Natural killer cell (primary cell): ENCODE data around the gene PRMT7. TPM values are rescaled to one million over a fixed set of nuclear protein-coding genes. Genes with fewer than 3 reads are reported as not detected.

Source experiments
- ATAC-seq, 3 donors: fragments of 150-1000 bp in 2 of 3; fragments of 200-7000 bp in 1 of 3; cut with Tn5 transposase; 1 replicate in 1 of 3; 2 replicates in 2 of 3; pipeline ENCODE4 v1.10.0; 2021; ENCODE audit warnings: mild to moderate bottlenecking in 2 of 3, moderate library complexity in 2 of 3
- DNase-seq, 2 donors: peaks; one replicate each; pipeline versions ENCODE4 v3.0.0 to v3.0.0-alpha.2; 2013 to 2021; ENCODE audit warnings: mixed read lengths in 1 of 2
- H3K27ac ChIP-seq: one replicate; pipeline ENCODE4 v1.5.1; 2013; ENCODE audit warnings: mild to moderate bottlenecking, low read length
- H3K27me3 ChIP-seq: one replicate; pipeline ENCODE4 v1.6.1; 2013; ENCODE audit warnings: low read length; ENCODE audit not compliant: control insufficient read depth, insufficient read depth
- H3K36me3 ChIP-seq: one replicate; pipeline ENCODE4 v1.6.1; 2013; ENCODE audit warnings: low read length; ENCODE audit not compliant: control insufficient read depth, insufficient read depth
- H3K4me1 ChIP-seq: one replicate; pipeline ENCODE4 v1.6.1; 2013; ENCODE audit warnings: low read length; ENCODE audit not compliant: control insufficient read depth, insufficient read depth
- H3K4me3 ChIP-seq: one replicate; pipeline ENCODE4 v1.5.1; 2013; ENCODE audit warnings: low read length
- H3K9me3 ChIP-seq: one replicate; pipeline ENCODE4 v1.6.1; 2013; ENCODE audit warnings: low read length; ENCODE audit not compliant: control insufficient read depth, insufficient read depth
- H3K27ac Mint-ChIP-seq, 2 donors: one replicate each; pipeline ENCODE4 v1.8.0; 2022; ENCODE audit warnings: mild to moderate bottlenecking in 2 of 2, mixed read lengths in 2 of 2, moderate library complexity in 1 of 2
- H3K27me3 Mint-ChIP-seq, 2 donors: one replicate each; pipeline ENCODE4 v1.8.0; 2022; ENCODE audit warnings: low read depth in 2 of 2, mixed read lengths in 2 of 2
- H3K36me3 Mint-ChIP-seq: one replicate; pipeline ENCODE4 v1.8.0; 2022; ENCODE audit warnings: mixed read lengths
- H3K4me1 Mint-ChIP-seq, 2 donors: one replicate each; pipeline ENCODE4 v1.8.0; 2022; ENCODE audit warnings: mixed read lengths in 2 of 2
- H3K4me3 Mint-ChIP-seq: one replicate; pipeline ENCODE4 v1.8.0; 2022; ENCODE audit warnings: mild to moderate bottlenecking, moderate library complexity, mixed read lengths
- H3K9me3 Mint-ChIP-seq, 2 donors: one replicate each; pipeline ENCODE4 v1.8.0; 2022; ENCODE audit warnings: mixed read lengths in 2 of 2
- WGBS: methylation state at CpG from one replicate; pipeline ENCODE4 v1.1.7; 2013; ENCODE audit warnings: missing lambda C conversion rate; ENCODE audit not compliant: insufficient coverage; 5-methylcytosine and 5-hydroxymethylcytosine counted together
- intact Hi-C: fragments of 100-400 bp; cut with micrococcal nuclease; formaldehyde crosslinking; loops from one replicate; pipeline ENCODE4 v1.14.2; 2022
- total RNA-seq, 4 donors: library from RNA; stranded (reverse); fragments of 120-200 nt in 1 of 4; gene quantifications; one replicate each; pipeline versions ENCODE4 v1.2.3 to v1.2.4, GENCODE V29; 2013 to 2022
- TF ChIP-seq, protein P1 (sequence below): fragments of 200-600 bp; IDR thresholded peaks from one replicate; pipeline ENCODE4 v1.8.0; 2022; ENCODE audit warnings: antibody characterized with exemption

The PRMT7 gene
- total RNA-seq, 3 donors from 2014 or later (not counting 1 experiment from before 2014, with no cell fraction given): 60.7 to 84.7 (median 68.2) TPM

DNA sequence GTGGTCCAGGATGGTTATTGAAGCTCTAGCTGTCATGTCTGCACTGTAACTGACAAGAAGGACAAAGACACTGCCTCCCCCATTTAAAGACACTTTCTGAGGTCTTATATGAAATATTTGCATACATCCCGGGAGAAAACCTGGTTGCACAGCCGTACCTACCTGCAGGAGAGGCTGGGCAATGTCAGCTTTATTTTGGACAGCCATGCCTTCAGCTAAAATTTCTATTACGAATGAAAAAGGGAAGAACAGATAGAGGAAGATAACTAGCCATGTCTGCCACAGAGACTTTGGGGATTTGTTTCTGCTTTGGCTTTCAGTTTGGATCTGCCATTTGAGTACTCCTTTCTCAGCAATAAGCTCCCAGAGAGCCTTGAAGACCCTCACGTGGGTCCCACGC, 27.5 kb upstream of the PRMT7 start:
- no peaks in the 10 kb centered on the region for H3K9me3 Mint-ChIP-seq
- H3K9me3 ChIP-seq: no peaks in the 10 kb centered on the region
- no peak for DNase-seq
- peaks cover 18% of the 10 kb centered on the region for H3K36me3 ChIP-seq
- no peak overlapping the region for H3K4me3 ChIP-seq
- WGBS: 49% methylated on average over 5 of the region's 5 CpGs
- TF ChIP-seq, protein P1, sequence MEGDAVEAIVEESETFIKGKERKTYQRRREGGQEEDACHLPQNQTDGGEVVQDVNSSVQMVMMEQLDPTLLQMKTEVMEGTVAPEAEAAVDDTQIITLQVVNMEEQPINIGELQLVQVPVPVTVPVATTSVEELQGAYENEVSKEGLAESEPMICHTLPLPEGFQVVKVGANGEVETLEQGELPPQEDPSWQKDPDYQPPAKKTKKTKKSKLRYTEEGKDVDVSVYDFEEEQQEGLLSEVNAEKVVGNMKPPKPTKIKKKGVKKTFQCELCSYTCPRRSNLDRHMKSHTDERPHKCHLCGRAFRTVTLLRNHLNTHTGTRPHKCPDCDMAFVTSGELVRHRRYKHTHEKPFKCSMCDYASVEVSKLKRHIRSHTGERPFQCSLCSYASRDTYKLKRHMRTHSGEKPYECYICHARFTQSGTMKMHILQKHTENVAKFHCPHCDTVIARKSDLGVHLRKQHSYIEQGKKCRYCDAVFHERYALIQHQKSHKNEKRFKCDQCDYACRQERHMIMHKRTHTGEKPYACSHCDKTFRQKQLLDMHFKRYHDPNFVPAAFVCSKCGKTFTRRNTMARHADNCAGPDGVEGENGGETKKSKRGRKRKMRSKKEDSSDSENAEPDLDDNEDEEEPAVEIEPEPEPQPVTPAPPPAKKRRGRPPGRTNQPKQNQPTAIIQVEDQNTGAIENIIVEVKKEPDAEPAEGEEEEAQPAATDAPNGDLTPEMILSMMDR: no peak
- peaks cover 62 to 75% of the 10 kb centered on the region in 2 donors for H3K4me1 Mint-ChIP-seq
- ATAC-seq: no peak
- no peaks in the 10 kb centered on the region for H3K27me3 ChIP-seq
- H3K4me1 ChIP-seq: peaks cover 63% of the 10 kb centered on the region
- H3K27me3 Mint-ChIP-seq: no peaks in the 10 kb centered on the region
- intact Hi-C loops: no loop called here
- H3K27ac Mint-ChIP-seq: peak overlapping the region; percentile 77 to 88
- H3K27ac ChIP-seq: peak overlapping the region; percentile 70
- H3K36me3 Mint-ChIP-seq: no peaks in the 10 kb centered on the region
- peak overlapping the region; percentile 71 for H3K4me3 Mint-ChIP-seq

DNA sequence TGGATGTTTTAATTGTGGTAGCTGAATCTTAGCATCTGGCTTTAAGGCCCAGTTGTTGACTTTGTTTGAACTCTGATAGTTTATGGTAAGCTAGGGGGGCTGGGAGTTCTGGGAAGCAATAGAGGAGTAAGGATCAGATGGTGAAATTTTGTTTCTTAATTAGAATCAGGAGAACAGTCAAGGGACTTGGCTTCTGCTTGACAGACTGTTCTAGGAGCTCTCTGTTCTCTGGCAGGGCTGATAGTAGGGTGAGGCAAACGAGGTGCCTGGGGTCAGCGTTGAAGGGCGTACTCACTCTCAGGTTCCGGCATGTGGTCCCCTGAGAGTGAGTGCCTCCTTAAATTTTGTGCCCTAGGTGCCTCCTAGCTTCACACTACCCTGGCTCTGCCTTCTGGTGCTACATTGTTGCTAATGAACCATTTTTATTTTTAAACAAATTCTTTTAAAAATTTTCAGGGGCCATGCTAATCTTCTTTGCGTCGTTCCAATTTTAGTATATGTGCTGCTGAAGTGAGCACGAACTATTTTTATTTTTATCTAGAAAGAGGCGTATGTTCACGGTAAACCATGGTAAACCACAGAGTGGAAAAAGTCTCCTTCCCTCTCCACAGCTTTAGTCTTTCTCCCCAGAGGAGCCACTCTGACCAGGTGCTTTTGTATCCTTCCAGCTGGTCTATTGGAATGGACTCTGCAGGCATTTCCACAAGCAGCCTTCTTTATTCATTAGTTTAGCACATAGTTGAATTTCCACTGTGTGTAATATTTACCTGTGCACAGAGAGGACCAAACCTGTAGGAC, 26.8 kb upstream of the PRMT7 start:
- no peaks in the 10 kb centered on the region for H3K9me3 ChIP-seq
- H3K27me3 ChIP-seq: no peaks in the 10 kb centered on the region
- ATAC-seq: peak; percentile 56 to 77 (median 70)
- Mint-ChIP-seq H3K4me3 (peak overlapping the region; percentile 71), H3K36me3 (no peaks in the 10 kb centered on the region), H3K4me1 (peaks cover 62 to 75% of the 10 kb centered on the region in 2 donors), H3K27me3 (no peaks in the 10 kb centered on the region), H3K9me3 (no peaks in the 10 kb centered on the region), H3K27ac (peak overlapping the region; percentile 77 to 88)
- H3K4me3 ChIP-seq: no peak overlapping the region
- peak overlapping the region; percentile 70 for H3K27ac ChIP-seq
- DNase-seq: peak; percentile 29 to 38
- intact Hi-C loops: loop anchor here (1.0 kb wide), 1 partner anchor 26 kb away; the partner anchor contains the start of gene SLC7A6OS
- TF ChIP-seq, protein P1: no peak
- peaks cover 18% of the 10 kb centered on the region for H3K36me3 ChIP-seq
- WGBS: 6% methylated on average over 9 of the region's 9 CpGs
- peaks cover 70% of the 10 kb centered on the region for H3K4me1 ChIP-seq

DNA sequence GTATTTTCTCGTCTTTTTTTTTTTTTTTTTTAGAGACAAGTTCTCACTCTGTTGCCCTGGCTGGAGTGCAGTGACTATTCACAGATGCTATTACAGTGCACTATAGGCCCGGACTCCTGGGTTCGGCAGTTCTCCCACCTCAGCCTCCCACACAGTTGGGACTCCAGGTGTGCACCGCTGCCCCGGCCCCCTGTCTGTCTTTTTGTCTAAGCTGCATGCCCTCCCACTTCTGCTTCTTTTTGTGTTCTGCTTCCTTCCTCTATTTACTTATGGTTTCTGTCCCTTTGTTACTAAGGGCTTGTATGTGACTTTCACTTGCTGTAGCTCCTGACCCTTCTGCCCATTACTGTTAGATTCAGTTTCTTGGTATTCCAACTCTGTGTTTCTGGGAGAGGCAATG, 26.0 kb upstream of the PRMT7 start:
- TF ChIP-seq, protein P1: no peak
- H3K27me3 ChIP-seq: no peaks in the 10 kb centered on the region
- peak in 1 of 2 donors; percentile 41 for DNase-seq
- H3K36me3 ChIP-seq: peaks cover 15% of the 10 kb centered on the region
- no peak overlapping the region for H3K4me3 ChIP-seq
- no peaks in the 10 kb centered on the region for H3K27me3 Mint-ChIP-seq
- WGBS: 0% methylated on average over 5 of the region's 5 CpGs
- no peaks in the 10 kb centered on the region for H3K9me3 ChIP-seq
- H3K27ac Mint-ChIP-seq: peak overlapping the region; percentile 77 to 88
- peak overlapping the region; percentile 71 for H3K4me3 Mint-ChIP-seq
- peaks cover 69 to 81% of the 10 kb centered on the region in 2 donors for H3K4me1 Mint-ChIP-seq
- H3K36me3 Mint-ChIP-seq: no peaks in the 10 kb centered on the region
- intact Hi-C loops: loop anchor here (1.0 kb wide), 1 partner anchor 25 kb away; the partner anchor contains the start of gene SLC7A6OS
- peak overlapping the region; percentile 70 for H3K27ac ChIP-seq
- H3K4me1 ChIP-seq: peaks cover 78% of the 10 kb centered on the region
- peak; percentile 13 to 36 (median 17) for ATAC-seq
- H3K9me3 Mint-ChIP-seq: no peaks in the 10 kb centered on the region
